ENCODE measurements around the gene FBF1. TPM values are rescaled to one million over a fixed set of nuclear protein-coding genes. Genes with fewer than 3 reads are reported as not detected.

The FBF1 gene
- polyA plus RNA-seq, 1 donor (not counting 4 experiments of a cell fraction or from before 2014, with no cell fraction given) = 4.3 TPM

GRCh38 chr17:75917917-75918445 lies 22.9 kb downstream of the FBF1 start:
- no peak for DNase-seq (ENCODE audit: low read depth, low spot score)
- Histone ChIP-seq H3K36me3 (ENCODE audit: control insufficient read depth in 2 of 2, extremely low read depth in 1 of 2, insufficient read depth in 2 of 2, low read length in 2 of 2) (peaks cover 0 to 5% of the 10 kb centered on the region in 2 experiments), H3K27ac (ENCODE audit: control insufficient read depth, insufficient read depth, low read length) (no peak overlapping the region)

GRCh38 chr17:75917141-75917916 lies 23.5 kb downstream of the FBF1 start:
- TF ChIP-seq EZH2 (IDR thresholded peaks at IDR 0.05; ENCODE audit: low read length) = no peak
- TF ChIP-seq CTCF (optimal IDR thresholded peaks at IDR 0.05 in 1 of 3, IDR thresholded peaks at IDR 0.05 in 1 of 3, conservative IDR thresholded peaks at IDR 0.05 in 1 of 3; ENCODE audit: extremely low read depth in 1 of 3, insufficient read depth in 2 of 3, low read length in 3 of 3) = no peak
- Histone ChIP-seq H3K4me3 (ENCODE audit: control insufficient read depth in 2 of 3, extremely low read depth in 1 of 3, insufficient read depth in 2 of 3, low read depth in 1 of 3, low read length in 3 of 3) (no peak overlapping the region), H3K27me3 (ENCODE audit: control insufficient read depth, extremely low read depth, insufficient read depth, low read length) (no peaks in the 10 kb centered on the region), H3K4me2 (ENCODE audit: control insufficient read depth, extremely low read depth, insufficient read depth, low read depth, low read length) (no peak overlapping the region), H3K9me3 (ENCODE audit: control insufficient read depth, low read depth, low read length) (no peaks in the 10 kb centered on the region), H3K9me1 (ENCODE audit: control insufficient read depth, extremely low read depth, insufficient read depth, low read length) (no peaks in the 10 kb centered on the region), H3K36me3 (ENCODE audit: control insufficient read depth in 2 of 2, extremely low read depth in 1 of 2, insufficient read depth in 2 of 2, low read length in 2 of 2) (peaks cover 0 to 6% of the 10 kb centered on the region in 2 experiments), H3K9ac (ENCODE audit: control insufficient read depth, extremely low read depth, insufficient read depth, low read length) (no peak overlapping the region), H3K79me2 (ENCODE audit: control insufficient read depth, insufficient read depth, low read length) (no peaks in the 10 kb centered on the region), H3K27ac (ENCODE audit: control insufficient read depth, insufficient read depth, low read length) (no peak overlapping the region), H3K4me1 (ENCODE audit: control insufficient read depth, extremely low read depth, insufficient read depth, low read length) (no peaks in the 10 kb centered on the region), H4K20me1 (ENCODE audit: control insufficient read depth, extremely low read depth, insufficient read depth, low read length) (no peaks in the 10 kb centered on the region), H2AFZ (ENCODE audit: control insufficient read depth, low read length) (no peak overlapping the region)
- DNase-seq (ENCODE audit: low read depth, low spot score) = no peak
- no peak for FAIRE-seq
- dilution Hi-C loops (cut with MboI; ENCODE audit: extremely low pct_ligation_motif_present, low sequenced_read_pairs) = no loop called here

More at GRCh38 chr17:75917917-75918445, 22.9 kb downstream of the FBF1 start:
- no peaks in the 10 kb centered on the region for H3K79me2 ChIP-seq (ENCODE audit: control insufficient read depth, insufficient read depth, low read length)
- H3K9ac ChIP-seq (ENCODE audit: control insufficient read depth, extremely low read depth, insufficient read depth, low read length) = no peak overlapping the region
- H4K20me1 ChIP-seq (ENCODE audit: control insufficient read depth, extremely low read depth, insufficient read depth, low read length) = no peaks in the 10 kb centered on the region
- no peaks in the 10 kb centered on the region for H3K9me1 ChIP-seq (ENCODE audit: control insufficient read depth, extremely low read depth, insufficient read depth, low read length)
- H3K27me3 ChIP-seq (ENCODE audit: control insufficient read depth, extremely low read depth, insufficient read depth, low read length) = no peaks in the 10 kb centered on the region
- H3K4me3 ChIP-seq (ENCODE audit: control insufficient read depth in 2 of 3, extremely low read depth in 1 of 3, insufficient read depth in 2 of 3, low read depth in 1 of 3, low read length in 3 of 3) = no peak overlapping the region
- no peaks in the 10 kb centered on the region for H3K9me3 ChIP-seq (ENCODE audit: control insufficient read depth, low read depth, low read length)
- FAIRE-seq = no peak
- no peaks in the 10 kb centered on the region for H3K4me1 ChIP-seq (ENCODE audit: control insufficient read depth, extremely low read depth, insufficient read depth, low read length)
- no peak overlapping the region for H3K4me2 ChIP-seq (ENCODE audit: control insufficient read depth, extremely low read depth, insufficient read depth, low read depth, low read length)
- dilution Hi-C loops (cut with MboI; ENCODE audit: extremely low pct_ligation_motif_present, low sequenced_read_pairs) = no loop called here
- TF ChIP-seq EZH2 (IDR thresholded peaks at IDR 0.05; ENCODE audit: low read length) (no peak), CTCF (optimal IDR thresholded peaks at IDR 0.05 in 1 of 3, IDR thresholded peaks at IDR 0.05 in 1 of 3, conservative IDR thresholded peaks at IDR 0.05 in 1 of 3; ENCODE audit: extremely low read depth in 1 of 3, insufficient read depth in 2 of 3, low read length in 3 of 3) (no peak)
- no peak overlapping the region for H2AFZ ChIP-seq (ENCODE audit: control insufficient read depth, low read length)

Measured in keratinocyte (primary cell).